ENCODE data around the gene CACNA1H. TPM values are rescaled to one million over a fixed set of nuclear protein-coding genes. Genes with fewer than 3 reads are reported as not detected.

The CACNA1H gene
- total RNA-seq, 4 donors from 2014 or later = 6.8 to 94.5 (median 27.6) TPM

DNA sequence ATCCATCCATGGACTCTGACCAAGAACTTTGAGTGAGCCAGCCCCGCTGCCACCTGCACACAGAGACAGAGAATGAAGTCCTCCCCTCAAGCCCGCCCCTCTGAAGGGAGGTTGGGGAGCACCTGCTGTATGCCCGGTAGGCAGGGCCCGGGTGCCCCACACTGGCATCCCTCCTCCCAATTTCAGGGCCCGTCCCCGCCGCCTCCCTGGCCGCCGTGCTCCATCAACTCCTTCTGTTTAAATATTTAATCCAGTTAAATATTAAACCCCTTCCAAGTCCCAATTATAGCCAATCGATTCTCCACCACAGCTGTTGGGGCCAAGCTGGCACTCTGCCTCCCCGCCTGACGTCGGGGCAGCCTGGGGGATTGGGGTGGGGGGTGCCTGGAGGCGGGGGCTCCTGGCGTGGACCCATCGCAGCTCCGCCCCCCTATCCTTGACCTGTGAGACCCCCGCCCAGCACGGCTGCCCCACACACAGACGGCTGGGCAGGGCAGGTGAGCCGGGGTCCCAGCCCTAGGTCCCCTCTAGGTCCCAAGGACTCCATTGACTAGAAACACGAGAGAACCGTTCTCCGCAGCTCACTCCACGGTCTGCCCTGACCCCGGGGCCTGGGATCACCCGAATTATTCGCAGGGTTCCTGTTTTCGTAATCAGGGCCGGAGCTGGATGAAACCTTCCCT is 18.0 kb upstream of the CACNA1H start:
- no peak overlapping the region for H3K27ac ChIP-seq
- intact Hi-C loops (cut with DNase I; ENCODE audit: low total_unique reads) = no loop called here
- H3K36me3 ChIP-seq = no peaks in the 10 kb centered on the region
- H3K4me1 ChIP-seq = no peaks in the 10 kb centered on the region
- H3K4me3 ChIP-seq = no peak overlapping the region
- DNase-seq = no peak
- H3K27me3 ChIP-seq = no peaks in the 10 kb centered on the region
- TF ChIP-seq POLR2A (IDR thresholded peaks at IDR 0.05) = no peak
- no peak for TF ChIP-seq CTCF (IDR thresholded peaks at IDR 0.05)
- no peaks in the 10 kb centered on the region for H3K9me3 ChIP-seq

- no peaks in the 10 kb centered on the region for H3K27me3 ChIP-seq
- no peak for DNase-seq
- intact Hi-C loops (cut with DNase I; ENCODE audit: low total_unique reads) = no loop called here
- no peak overlapping the region for H3K27ac ChIP-seq
- H3K36me3 ChIP-seq = no peaks in the 10 kb centered on the region
- TF ChIP-seq CTCF (IDR thresholded peaks at IDR 0.05) = no peak
- no peak for TF ChIP-seq POLR2A (IDR thresholded peaks at IDR 0.05)
- H3K9me3 ChIP-seq = no peaks in the 10 kb centered on the region
- no peaks in the 10 kb centered on the region for H3K4me1 ChIP-seq
- no peak overlapping the region for H3K4me3 ChIP-seq
Measured at GRCh38 chr16:1135459-1135825, 17.5 kb upstream of the CACNA1H start.

DNA sequence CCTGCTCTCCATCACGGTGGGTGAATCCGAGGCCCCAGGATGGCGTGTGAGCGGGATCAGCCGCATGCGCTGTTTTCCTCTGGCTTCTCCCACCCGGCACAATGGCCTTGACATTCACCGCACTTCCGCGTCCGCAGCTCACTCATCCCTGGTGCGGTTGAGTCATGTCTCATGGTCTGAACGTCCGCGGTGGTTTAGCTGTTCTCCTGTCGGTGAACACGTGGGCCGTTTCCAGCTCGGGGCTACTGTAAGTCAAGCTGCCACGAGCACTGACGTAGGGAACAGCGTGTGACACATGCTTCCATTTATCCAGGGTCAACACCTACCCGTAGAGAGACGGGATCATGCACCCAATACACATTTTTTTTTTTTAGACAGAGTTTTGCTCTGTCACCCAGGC is 15.3 kb upstream of the CACNA1H start:
- H3K27ac ChIP-seq = no peak overlapping the region
- no peaks in the 10 kb centered on the region for H3K36me3 ChIP-seq
- no peaks in the 10 kb centered on the region for H3K4me1 ChIP-seq
- H3K4me3 ChIP-seq = no peak overlapping the region
- no peak for TF ChIP-seq CTCF (IDR thresholded peaks at IDR 0.05)
- no peak for TF ChIP-seq POLR2A (IDR thresholded peaks at IDR 0.05)
- no peak for DNase-seq
- intact Hi-C loops (cut with DNase I; ENCODE audit: low total_unique reads) = no loop called here
- H3K27me3 ChIP-seq = no peaks in the 10 kb centered on the region
- no peaks in the 10 kb centered on the region for H3K9me3 ChIP-seq

DNA sequence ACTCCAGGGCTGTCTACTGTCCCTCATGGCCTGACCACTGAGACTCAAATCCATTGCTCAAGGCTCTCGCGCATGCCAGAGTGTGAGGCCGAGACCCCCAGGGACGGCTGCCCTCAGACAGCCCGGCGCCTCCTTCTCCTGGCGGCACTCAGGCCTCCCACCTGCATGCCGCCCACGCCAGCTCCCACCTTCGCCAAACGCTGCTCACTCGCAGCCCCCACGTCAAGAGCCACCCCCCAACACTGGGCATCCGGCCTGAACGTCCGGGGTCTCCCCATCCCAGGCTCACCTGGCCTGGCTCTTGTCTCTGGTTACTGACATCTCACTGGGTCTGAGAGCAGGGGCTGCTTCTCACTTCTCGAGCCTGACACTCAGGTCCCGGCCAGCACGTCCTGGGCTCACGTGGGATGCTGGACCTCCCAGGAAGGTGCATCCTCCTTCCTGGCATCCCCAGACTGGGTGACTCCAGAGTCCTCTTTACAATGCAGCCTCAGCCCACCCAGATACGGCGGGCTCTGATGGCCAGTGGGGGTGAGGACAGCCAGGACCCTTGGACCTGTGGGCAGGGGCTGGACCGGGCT is 12.2 kb upstream of the CACNA1H start:
- TF ChIP-seq POLR2A (IDR thresholded peaks at IDR 0.05) = no peak
- no peak for TF ChIP-seq CTCF (IDR thresholded peaks at IDR 0.05)
- H3K27me3 ChIP-seq = no peaks in the 10 kb centered on the region
- H3K9me3 ChIP-seq = no peaks in the 10 kb centered on the region
- no peak overlapping the region for H3K27ac ChIP-seq
- intact Hi-C loops (cut with DNase I; ENCODE audit: low total_unique reads) = no loop called here
- H3K4me1 ChIP-seq = no peaks in the 10 kb centered on the region
- H3K36me3 ChIP-seq = no peaks in the 10 kb centered on the region
- H3K4me3 ChIP-seq = no peak overlapping the region
- DNase-seq = no peak

DNA sequence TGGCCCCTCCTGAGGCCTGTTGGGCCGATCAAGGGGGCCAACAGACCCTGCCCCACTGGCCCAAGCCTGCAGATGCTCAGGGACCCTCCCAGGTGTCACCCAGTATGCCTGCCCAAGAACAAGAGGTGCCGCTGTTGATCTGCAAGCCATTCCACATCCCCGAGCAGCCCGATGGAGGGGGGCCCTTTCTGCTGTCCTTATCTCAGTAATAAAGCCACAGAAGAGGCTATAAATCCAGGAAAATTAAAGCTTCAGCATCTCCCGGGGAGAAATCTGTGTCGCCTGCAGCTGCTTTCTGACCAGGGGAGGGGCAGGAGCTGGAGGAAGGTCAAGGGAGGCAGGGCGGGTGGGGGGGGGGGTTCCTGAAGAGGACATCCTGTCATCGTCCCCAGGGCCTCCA is 11.7 kb upstream of the CACNA1H start:
- TF ChIP-seq POLR2A (IDR thresholded peaks at IDR 0.05) = no peak
- TF ChIP-seq CTCF (IDR thresholded peaks at IDR 0.05) = peak in 1 of 4 experiments; percentile 9

More for the DNA sequence above, 11.7 kb upstream of the CACNA1H start:
- no peak overlapping the region for H3K4me3 ChIP-seq
- no peaks in the 10 kb centered on the region for H3K36me3 ChIP-seq
- H3K4me1 ChIP-seq = no peaks in the 10 kb centered on the region
- no peaks in the 10 kb centered on the region for H3K27me3 ChIP-seq
- no peak overlapping the region for H3K27ac ChIP-seq
- no peak for DNase-seq
- intact Hi-C loops (cut with DNase I; ENCODE audit: low total_unique reads) = no loop called here
- no peaks in the 10 kb centered on the region for H3K9me3 ChIP-seq

Data from uterus (tissue), 4 donors.